OCI-LY3 (cell line): ENCODE data around the gene CCDC167.

Source experiments
- CTCF ChIP-seq: fragments of 200-600, 300-600 bp; sonication (generic); IDR thresholded peaks from 2 replicates; pipeline ENCODE4 v1.5.1; 2014; ENCODE audit warnings: antibody characterized with exemption, low read length, low read depth
- EZH2phosphoT487 ChIP-seq: fragments of 200-600 bp; shearing (Covaris generic); IDR thresholded peaks from 2 replicates; pipeline ENCODE4 v1.6.1; 2018; ENCODE audit warnings: antibody characterized with exemption, mixed run types, low read depth

- no peak for TF ChIP-seq CTCF
- TF ChIP-seq EZH2phosphoT487: no peak
These were observed 20.3 kb downstream of the CCDC167 start for GRCh38 chr6:37479266-37479854.
